Caco-2 (cell line): ENCODE results near the gene INO80E. TPM values are rescaled to one million over a fixed set of nuclear protein-coding genes. Genes with fewer than 3 reads are reported as not detected.

ENCODE experiments used
- BruUV-seq: library from RNA; stranded (reverse); fragments of 400-500 nt; replicated peaks from 2 replicates; lab custom pipeline; 2021; lab: Mats Ljungman, UMichigan
- CTCF ChIA-PET: fragments of 300-600 bp; sonication (Branson Sonifier 250); formaldehyde crosslinking; loops from one replicate; lab custom pipeline; 2022; ENCODE audit warnings: antibody characterized with exemption; lab: Charles Lee
- POLR2A ChIA-PET: fragments of 300-600 bp; sonication (Branson Sonifier 250); formaldehyde crosslinking; loops from one replicate; lab custom pipeline; 2022; ENCODE audit warnings: antibody characterized with exemption; lab: Charles Lee
- DNase-seq, 2 experiments: peaks; one replicate each; pipeline versions ENCODE4 v3.0.0 to v3.0.0-alpha.2; 2020 to 2022
- H3K27me3 ChIP-seq: replicated peaks from 2 replicates; pipeline ENCODE4 v1.6.0; 2011; ENCODE audit warnings: low read length; ENCODE audit not compliant: control insufficient read depth, insufficient read depth
- H3K36me3 ChIP-seq: 2 replicates; pipeline ENCODE4 v1.5.1; 2011; ENCODE audit warnings: low read length; ENCODE audit not compliant: control insufficient read depth, insufficient read depth
- H3K4me1 ChIP-seq: fragments of 250-450 bp; sonication (Bioruptor Pico); 2 replicates; pipeline ENCODE4 v1.5.1; 2020; ENCODE audit warnings: mild to moderate bottlenecking
- H3K4me3 ChIP-seq: 2 replicates; pipeline ENCODE4 v1.5.1; 2011; ENCODE audit warnings: low read depth, mild to moderate bottlenecking, control low read depth, low read length
- H3K9me3 ChIP-seq: fragments of 250-450 bp; sonication (Bioruptor Pico); 2 replicates; pipeline ENCODE4 v1.5.1; 2020; ENCODE audit warnings: mild to moderate bottlenecking, moderate library complexity
- H3K27ac Mint-ChIP-seq: one replicate; pipeline ENCODE4 v1.8.0; 2022; ENCODE audit warnings: mixed read lengths; ENCODE audit not compliant: unreplicated experiment
- H3K27me3 Mint-ChIP-seq: one replicate; pipeline ENCODE4 v1.8.0; 2022; ENCODE audit warnings: mixed read lengths; ENCODE audit not compliant: insufficient read depth, unreplicated experiment
- H3K36me3 Mint-ChIP-seq: one replicate; pipeline ENCODE4 v1.8.0; 2022; ENCODE audit warnings: mild to moderate bottlenecking, mixed read lengths; ENCODE audit not compliant: insufficient read depth, unreplicated experiment
- H3K4me1 Mint-ChIP-seq: one replicate; pipeline ENCODE4 v1.8.0; 2022; ENCODE audit warnings: low read depth, mixed read lengths; ENCODE audit not compliant: unreplicated experiment
- H3K4me3 Mint-ChIP-seq: one replicate; pipeline ENCODE4 v1.8.0; 2022; ENCODE audit warnings: mild to moderate bottlenecking, moderate library complexity, mixed read lengths; ENCODE audit not compliant: unreplicated experiment
- H3K9me3 Mint-ChIP-seq: one replicate; pipeline ENCODE4 v1.8.0; 2022; ENCODE audit warnings: mixed read lengths; ENCODE audit not compliant: unreplicated experiment
- CTCF ChIP-seq, 2 experiments: fragments of 200-600 bp in 1 of 2; IDR thresholded peaks; 1 replicate in 1 of 2; 2 replicates in 1 of 2; pipeline versions ENCODE4 v1.5.1 to v1.8.0; 2011 to 2022; ENCODE audit warnings: antibody characterized with exemption in 1 of 2, control low read depth in 1 of 2, inconsistent platforms in 1 of 2, low read depth in 1 of 2, low read length in 1 of 2, mild to moderate bottlenecking in 1 of 2, moderate library complexity in 1 of 2; ENCODE audit not compliant: insufficient read depth in 1 of 2, severe bottlenecking in 1 of 2, unreplicated experiment in 1 of 2
- intact Hi-C: fragments of 100-400 bp; cut with micrococcal nuclease; formaldehyde crosslinking; loops from one replicate; pipeline ENCODE4 v1.10.0; 2022; ENCODE audit not compliant: unreplicated experiment
- total RNA-seq: library from RNA; stranded (reverse); gene quantifications from 2 replicates; pipeline ENCODE4 v1.2.3, GENCODE V29; 2022

Gene INO80E
- total RNA-seq, 1 experiment from 2014 or later, result 58.8 TPM

- Mint-ChIP-seq H3K27ac (peak overlapping the region; percentile 13), H3K27me3 (no peaks in the 10 kb centered on the region), H3K9me3 (no peaks in the 10 kb centered on the region), H3K4me1 (peaks cover 10% of the 10 kb centered on the region), H3K36me3 (peaks cover 65% of the 10 kb centered on the region), H3K4me3 (no peak overlapping the region)
- no peak for TF ChIP-seq CTCF (IDR thresholded peaks at IDR 0.05; ENCODE audit: insufficient read depth in 1 of 2, low read depth in 1 of 2, low read length in 1 of 2, severe bottlenecking in 1 of 2, unreplicated experiment in 1 of 2)
- no peaks in the 10 kb centered on the region for H3K27me3 ChIP-seq
- no peak overlapping the region for H3K4me3 ChIP-seq
- CTCF ChIA-PET, result interaction anchor here (0.6 to 0.9 kb wide), 2 partner anchors 13 to 16 kb away, joined by 4 to 7 read pairs; no protein-coding TSS in a partner anchor
- no peaks in the 10 kb centered on the region for H3K4me1 ChIP-seq
- DNase-seq, result no peak
- peaks cover 3% of the 10 kb centered on the region for H3K36me3 ChIP-seq
- BruUV-seq, result no TSS peak
- intact Hi-C loops, result no loop called here
- no peaks in the 10 kb centered on the region for H3K9me3 ChIP-seq
- POLR2A ChIA-PET, result no interaction called here
Observed at GRCh38 chr16:29986231-29986630, 9.8 kb upstream of the INO80E start.

- Histone ChIP-seq H3K27me3 (no peaks in the 10 kb centered on the region), H3K36me3 (peaks cover 3% of the 10 kb centered on the region), H3K4me1 (no peaks in the 10 kb centered on the region), H3K4me3 (no peak overlapping the region), H3K9me3 (no peaks in the 10 kb centered on the region)
- Mint-ChIP-seq H3K9me3 (no peaks in the 10 kb centered on the region), H3K4me1 (peaks cover 10% of the 10 kb centered on the region), H3K27ac (no peak overlapping the region), H3K36me3 (peaks cover 64% of the 10 kb centered on the region), H3K27me3 (no peaks in the 10 kb centered on the region), H3K4me3 (no peak overlapping the region)
- no peak for DNase-seq
- no TSS peak for BruUV-seq
- ChIA-PET CTCF (interaction anchor here (0.5 kb wide), 1 partner anchor 138 kb away, joined by 3 read pairs; no protein-coding TSS in a partner anchor), POLR2A (no interaction called here)
- no peak for TF ChIP-seq CTCF (IDR thresholded peaks at IDR 0.05; ENCODE audit: insufficient read depth in 1 of 2, low read depth in 1 of 2, low read length in 1 of 2, severe bottlenecking in 1 of 2, unreplicated experiment in 1 of 2)
- intact Hi-C loops, result no loop called here
Observed at GRCh38 chr16:29986931-29987330, 9.1 kb upstream of the INO80E start.

- H3K4me1 Mint-ChIP-seq, result peaks cover 10% of the 10 kb centered on the region
- POLR2A ChIA-PET, result no interaction called here
- CTCF ChIA-PET, result interaction anchor here (0.5 kb wide), 1 partner anchor 138 kb away, joined by 3 read pairs; no protein-coding TSS in a partner anchor
- no peak overlapping the region for H3K4me3 Mint-ChIP-seq
- BruUV-seq, result no TSS peak
- Histone ChIP-seq H3K9me3 (no peaks in the 10 kb centered on the region), H3K4me1 (no peaks in the 10 kb centered on the region), H3K4me3 (no peak overlapping the region), H3K27me3 (no peaks in the 10 kb centered on the region), H3K36me3 (peaks cover 3% of the 10 kb centered on the region)
- peaks cover 63% of the 10 kb centered on the region for H3K36me3 Mint-ChIP-seq
- no peak overlapping the region for H3K27ac Mint-ChIP-seq
- DNase-seq, result no peak
- TF ChIP-seq CTCF (IDR thresholded peaks at IDR 0.05; ENCODE audit: insufficient read depth in 1 of 2, low read depth in 1 of 2, low read length in 1 of 2, severe bottlenecking in 1 of 2, unreplicated experiment in 1 of 2), result no peak
- H3K9me3 Mint-ChIP-seq, result no peaks in the 10 kb centered on the region
- H3K27me3 Mint-ChIP-seq, result no peaks in the 10 kb centered on the region
- intact Hi-C loops, result no loop called here
Observed at GRCh38 chr16:29987371-29988085, 8.5 kb upstream of the INO80E start.
